A549 (cell line): Measurements from ENCODE around the gene C5orf15. TPM values are rescaled to one million over a fixed set of nuclear protein-coding genes. Genes with fewer than 3 reads are reported as not detected.

Experiments used
- ATAC-seq, 2 experiments: fragments of 200-7000 bp in 1 of 2; fragments of >200 bp in 1 of 2; cut with Nextera tagmentation in 1 of 2; cut with Tn5 transposase in 1 of 2; 3 replicates each; pipeline versions ENCODE4 v1.8.0 to v1.9.1; 2018 to 2020; ENCODE audit warnings: mild to moderate bottlenecking in 1 of 2, moderate library complexity in 1 of 2
- CTCF ChIA-PET: fragments of 300-600 bp; sonication (Branson Sonifier 250); formaldehyde crosslinking; extraction: SDS; loops from one replicate; lab custom pipeline; 2021; ENCODE audit warnings: antibody characterized with exemption, inconsistent platforms; lab: Yijun Ruan, JAX
- POLR2A ChIA-PET: fragments of 350-600 bp; formaldehyde crosslinking; extraction: SDS; loops from one replicate; lab custom pipeline; 2021; ENCODE audit warnings: antibody characterized with exemption, inconsistent platforms; lab: Yijun Ruan, JAX
- DNase-seq, 2 experiments: peaks; one replicate each; pipeline versions ENCODE4 v3.0.0 to v3.0.0-alpha.2; 2011 to 2016; ENCODE audit warnings: low read depth in 1 of 2, low spot score in 1 of 2
- FAIRE-seq: peaks from 2 replicates; lab custom pipeline; 2011; peaks lifted over from hg19 to GRCh38; lab: Jason Lieb, UNC
- H3K27ac ChIP-seq, 2 experiments: fragments of >200 bp; sonication (Bioruptor Twin); formaldehyde crosslinking; 3 replicates each; pipeline ENCODE4 v1.5.1; 2016 to 2017
- H3K4me1 ChIP-seq: fragments of >200 bp; sonication (Bioruptor Twin); formaldehyde crosslinking; 3 replicates; pipeline ENCODE4 v1.6.1; 2016
- H3K4me2 ChIP-seq: fragments of >200 bp; sonication (Bioruptor Twin); formaldehyde crosslinking; 3 replicates; pipeline ENCODE4 v1.6.1; 2016
- H3K4me3 ChIP-seq: fragments of >200 bp; sonication (Bioruptor Twin); formaldehyde crosslinking; 3 replicates; pipeline ENCODE4 v1.5.1; 2016
- H3K9me3 ChIP-seq: fragments of >200 bp; sonication (Bioruptor Twin); formaldehyde crosslinking; 3 replicates; pipeline ENCODE4 v1.6.1; 2016
- ATOH8 ChIP-seq: fragments of 250-450 bp; sonication (Bioruptor Pico); IDR thresholded peaks from 2 replicates; pipeline ENCODE4 v1.5.0; 2020; ENCODE audit warnings: low read depth, mild to moderate bottlenecking, moderate library complexity
- BCL3 ChIP-seq: fragments of >200 bp; sonication (Bioruptor Twin); formaldehyde crosslinking; IDR thresholded peaks from 3 replicates; pipeline ENCODE4 v1.6.1; 2016
- BHLHE40 ChIP-seq: IDR thresholded peaks from 2 replicates; pipeline ENCODE4 v1.6.1; 2012; ENCODE audit warnings: low read depth, low read length, inconsistent platforms
- CBX8 ChIP-seq: fragments of 200-600 bp; sonication (generic); IDR thresholded peaks from 2 replicates; pipeline ENCODE4 v1.6.1; 2016
- CHD2 ChIP-seq: fragments of 150-350 bp; IDR thresholded peaks from 2 replicates; pipeline ENCODE4 v1.6.1; 2014; ENCODE audit warnings: low read length; ENCODE audit not compliant: partially characterized antibody
- EHMT2 ChIP-seq: fragments of 200-600 bp; sonication (generic); IDR thresholded peaks from 2 replicates; pipeline ENCODE4 v1.6.1; 2016; ENCODE audit warnings: antibody characterized with exemption, low read depth, mild to moderate bottlenecking, moderate library complexity
- EP300 ChIP-seq, 2 experiments: fragments of >200 bp; sonication (Bioruptor Twin); formaldehyde crosslinking; IDR thresholded peaks; 2 replicates in 1 of 2; 3 replicates in 1 of 2; pipeline ENCODE4 v1.6.1; 2016 to 2017
- FOXS1 ChIP-seq: fragments of 250-450 bp; sonication (Bioruptor Pico); IDR thresholded peaks from 2 replicates; pipeline ENCODE4 v1.5.0; 2020; ENCODE audit warnings: mild to moderate bottlenecking, moderate library complexity
- GATA3 ChIP-seq: IDR thresholded peaks from 2 replicates; pipeline ENCODE4 v1.6.1; 2012; ENCODE audit warnings: borderline replicate concordance
- HOXB13 ChIP-seq: fragments of 250-450 bp; sonication (Bioruptor Pico); IDR thresholded peaks from 2 replicates; pipeline ENCODE4 v1.5.0; 2020; ENCODE audit warnings: low read depth, mild to moderate bottlenecking, moderate library complexity
- HOXB5 ChIP-seq: fragments of 250-450 bp; sonication (Bioruptor Pico); IDR thresholded peaks from 2 replicates; pipeline ENCODE4 v1.5.0; 2020; ENCODE audit warnings: mild to moderate bottlenecking, moderate library complexity
- JUNB ChIP-seq: fragments of >200 bp; sonication (Bioruptor Twin); formaldehyde crosslinking; IDR thresholded peaks from 2 replicates; pipeline ENCODE4 v1.6.1; 2016
- MAX ChIP-seq: IDR thresholded peaks from 2 replicates; pipeline ENCODE4 v1.6.1; 2012
- NPAS2 ChIP-seq: fragments of 250-450 bp; sonication (Bioruptor Pico); IDR thresholded peaks from 2 replicates; pipeline ENCODE4 v1.8.0; 2022; ENCODE audit warnings: mild to moderate bottlenecking, moderate library complexity, borderline replicate concordance
- PBX3 ChIP-seq: IDR thresholded peaks from 2 replicates; pipeline ENCODE4 v1.6.1; 2012
- POLR2A ChIP-seq: IDR thresholded peaks from 2 replicates; pipeline ENCODE4 v1.6.1; 2012; ENCODE audit warnings: mild to moderate bottlenecking, low read length
- POLR2AphosphoS2 ChIP-seq: conservative IDR thresholded peaks from 2 replicates; pipeline ENCODE4 v1.6.1; 2012; ENCODE audit warnings: low read length, improper control_type of control experiment, inconsistent platforms
- RAD21 ChIP-seq, 2 experiments: fragments of >200 bp in 1 of 2; sonication (Bioruptor Twin) in 1 of 2; formaldehyde crosslinking in 1 of 2; IDR thresholded peaks in 1 of 2; conservative IDR thresholded peaks in 1 of 2; 2 replicates in 1 of 2; 3 replicates in 1 of 2; pipeline ENCODE4 v1.6.1; 2012 to 2018; ENCODE audit warnings: inconsistent platforms in 1 of 2
- RARB ChIP-seq: fragments of 250-450 bp; sonication (Bioruptor Pico); IDR thresholded peaks from 2 replicates; pipeline ENCODE4 v1.8.0; 2021; ENCODE audit warnings: mild to moderate bottlenecking, moderate library complexity
- RFX5 ChIP-seq: fragments of 450-650 bp; IDR thresholded peaks from 2 replicates; pipeline ENCODE4 v1.7.1; 2014; ENCODE audit warnings: antibody characterized with exemption, mild to moderate bottlenecking, moderate library complexity
- RNF2 ChIP-seq: fragments of 200-600 bp; sonication (generic); IDR thresholded peaks from 2 replicates; pipeline ENCODE4 v1.6.1; 2016; ENCODE audit warnings: low read depth, mild to moderate bottlenecking, antibody characterized with exemption, moderate library complexity, borderline replicate concordance
- SMC3 ChIP-seq: fragments of >200 bp; sonication (Bioruptor Twin); formaldehyde crosslinking; IDR thresholded peaks from 3 replicates; pipeline ENCODE4 v1.6.1; 2018; ENCODE audit warnings: inconsistent platforms
- USF2 ChIP-seq: fragments of 450-650 bp; IDR thresholded peaks from 2 replicates; pipeline ENCODE4 v1.6.1; 2014; ENCODE audit warnings: antibody characterized with exemption
- ZFP36 ChIP-seq: fragments of 450-650 bp; IDR thresholded peaks from 2 replicates; pipeline ENCODE4 v1.6.1; 2014; ENCODE audit warnings: borderline replicate concordance; ENCODE audit not compliant: partially characterized antibody
- ZNF302 ChIP-seq: fragments of 250-450 bp; sonication (Bioruptor Pico); IDR thresholded peaks from 2 replicates; pipeline ENCODE4 v1.9.0; 2021; ENCODE audit warnings: inconsistent platforms, mild to moderate bottlenecking, moderate library complexity
- ZSCAN20 ChIP-seq: fragments of 250-450 bp; sonication (Bioruptor Pico); IDR thresholded peaks from 2 replicates; pipeline ENCODE4 v1.8.0; 2022; ENCODE audit warnings: mild to moderate bottlenecking, moderate library complexity
- WGBS: methylation state at CpG from one replicate; pipeline ENCODE4 v1.1.6; 2017; ENCODE audit errors: missing lambda C conversion rate; 5-methylcytosine and 5-hydroxymethylcytosine counted together
- polyA plus RNA-seq, 4 experiments: library from polyadenylated mRNA; depleted of rRNA in 3 of 4; stranded (reverse); fragments of >200 nt; fragmentation: RNase III in 1 of 4; extraction: RNeasy Plus Mini Kit Qiagen cat#74134 plus additional on column Dnase treatment in 1 of 4; gene quantifications; 2 replicates in 3 of 4; 3 replicates in 1 of 4; pipeline ENCODE4 v1.2.3, GENCODE V29; 2011 to 2017

Gene C5orf15
- polyA plus RNA-seq, 2 of the 4 experiments (the other 2 are of a cell fraction): 92.9 to 126 TPM

- WGBS: 53% methylated on average over 3 of the region's 3 CpGs
- ChIA-PET CTCF (no interaction called here), POLR2A (no interaction called here)
- no peak for DNase-seq
- no peak for ATAC-seq
- no peak overlapping the region for H3K4me3 ChIP-seq
- TF ChIP-seq JUNB (no peak), CHD2 (no peak), RNF2 (no peak), BCL3 (no peak), HOXB13 (CRISPR knock-in tag) (no peak), BHLHE40 (no peak), EHMT2 (no peak), ZSCAN20 (CRISPR knock-in tag) (no peak), RARB (no peak), ZNF302 (CRISPR knock-in tag) (no peak), EP300 (IDR thresholded peaks at IDR 0.05) (no peak), PBX3 (no peak), RAD21 (conservative IDR thresholded peaks at IDR 0.05 in 1 of 2, IDR thresholded peaks at IDR 0.05 in 1 of 2) (no peak), ATOH8 (CRISPR knock-in tag) (no peak), NPAS2 (CRISPR knock-in tag) (no peak), CBX8 (no peak), FOXS1 (CRISPR knock-in tag) (no peak), USF2 (no peak)
- no peak overlapping the region for H3K4me2 ChIP-seq
- H3K9me3 ChIP-seq: peaks cover 1% of the 10 kb centered on the region; the same call in 1 of the 3 replicates
- no peak overlapping the region for H3K27ac ChIP-seq
- no peak for FAIRE-seq
- peaks cover 19% of the 10 kb centered on the region for H3K4me1 ChIP-seq
These were observed 37.7 kb downstream of the C5orf15 start for GRCh38 chr5:133930813-133931090.

GRCh38 chr5:133930061-133930812, 38.2 kb downstream of the C5orf15 start:
- H3K27ac ChIP-seq: no peak overlapping the region
- DNase-seq (no peak), FAIRE-seq (no peak), ATAC-seq (no peak)
- H3K4me3 ChIP-seq: no peak overlapping the region
- no peak overlapping the region for H3K4me2 ChIP-seq
- H3K9me3 ChIP-seq: no peaks in the 10 kb centered on the region
- peaks cover 19% of the 10 kb centered on the region for H3K4me1 ChIP-seq
- POLR2A ChIA-PET: no interaction called here
- 93% methylated on average over 16 of the region's 16 CpGs for WGBS
- TF ChIP-seq POLR2A: no peak
- TF ChIP-seq ZNF302 (CRISPR knock-in tag): no peak
- TF ChIP-seq SMC3: no peak
- no peak for TF ChIP-seq NPAS2 (CRISPR knock-in tag)
- TF ChIP-seq RARB: no peak
- no peak for TF ChIP-seq POLR2AphosphoS2
- no peak for TF ChIP-seq ZFP36
- TF ChIP-seq HOXB5 (CRISPR knock-in tag): no peak
- no peak for TF ChIP-seq MAX
- no peak for TF ChIP-seq GATA3
- no peak for TF ChIP-seq RFX5
- TF ChIP-seq, all 56 proteins: peak for 0
- CTCF ChIA-PET: no interaction called here
